Loucy (cell line): Measurements from ENCODE around the gene TBC1D2B.

Experiments
- CTCF ChIP-seq: fragments of 200-600 bp; sonication (generic); conservative IDR thresholded peaks from 2 replicates; pipeline ENCODE4 v1.5.1; 2014; ENCODE audit warnings: mild to moderate bottlenecking, antibody characterized with exemption, low read length
- EZH2phosphoT487 ChIP-seq: fragments of 200-600 bp; IDR thresholded peaks from 2 replicates; pipeline ENCODE4 v1.6.1; 2018; ENCODE audit warnings: antibody characterized with exemption, mild to moderate bottlenecking, moderate library complexity, borderline replicate concordance

GRCh38 chr15:77974098-77974414, 103.5 kb downstream of the TBC1D2B start:
- TF ChIP-seq CTCF (no peak), EZH2phosphoT487 (no peak)
